Sigmoid colon (tissue), 4 donors: Measurements from ENCODE around the gene SLC8B1.

Experiments used
- EP300 ChIP-seq, 4 donors: sonication (generic); formaldehyde crosslinking; IDR thresholded peaks; one replicate each; pipeline ENCODE4 v1.6.1; 2017; ENCODE audit warnings: antibody characterized with exemption in 4 of 4
- POLR2A ChIP-seq, 2 donors: fragments of 450-650 bp; IDR thresholded peaks; one replicate each; pipeline ENCODE4 v1.6.1; 2016; ENCODE audit warnings: antibody characterized with exemption in 2 of 2, mild to moderate bottlenecking in 2 of 2, moderate library complexity in 2 of 2
- POLR2AphosphoS5 ChIP-seq, 4 donors: sonication (generic); formaldehyde crosslinking; IDR thresholded peaks; one replicate each; pipeline ENCODE4 v1.6.1; 2017; ENCODE audit warnings: antibody characterized with exemption in 4 of 4
- TF ChIP-seq, protein P1 (sequence below), 4 experiments: fragments of 450-650 bp in 3 of 4; fragments of 200-600 bp in 1 of 4; IDR thresholded peaks; one replicate each; pipeline ENCODE4 v1.5.1; 2016 to 2019; ENCODE audit warnings: antibody characterized with exemption in 4 of 4, mild to moderate bottlenecking in 3 of 4, moderate library complexity in 2 of 4

DNA sequence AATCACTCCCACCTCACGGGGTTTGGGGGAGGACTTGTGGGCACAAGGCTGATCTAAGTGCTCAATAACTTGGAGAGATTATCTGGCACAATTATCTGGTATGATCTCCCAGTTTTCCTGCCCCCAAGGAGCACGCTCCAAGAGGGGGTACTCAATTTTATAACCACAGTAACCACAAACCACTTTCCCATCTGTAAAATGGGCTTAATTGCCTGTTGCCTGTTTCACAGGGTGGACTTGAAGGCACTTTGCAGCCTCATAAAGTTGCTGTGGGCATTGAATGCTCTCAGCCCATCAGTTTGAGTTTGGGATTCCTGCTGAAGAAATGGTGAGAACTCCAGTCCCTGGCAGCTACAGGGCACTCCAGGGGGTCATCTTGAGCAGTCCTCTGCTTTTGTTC lies 4.4 kb downstream of the SLC8B1 start:
- TF ChIP-seq EP300 (IDR thresholded peaks at IDR 0.05) (no peak), POLR2A (IDR thresholded peaks at IDR 0.05) (no peak), POLR2AphosphoS5 (IDR thresholded peaks at IDR 0.05) (no peak)
- TF ChIP-seq, protein P1, sequence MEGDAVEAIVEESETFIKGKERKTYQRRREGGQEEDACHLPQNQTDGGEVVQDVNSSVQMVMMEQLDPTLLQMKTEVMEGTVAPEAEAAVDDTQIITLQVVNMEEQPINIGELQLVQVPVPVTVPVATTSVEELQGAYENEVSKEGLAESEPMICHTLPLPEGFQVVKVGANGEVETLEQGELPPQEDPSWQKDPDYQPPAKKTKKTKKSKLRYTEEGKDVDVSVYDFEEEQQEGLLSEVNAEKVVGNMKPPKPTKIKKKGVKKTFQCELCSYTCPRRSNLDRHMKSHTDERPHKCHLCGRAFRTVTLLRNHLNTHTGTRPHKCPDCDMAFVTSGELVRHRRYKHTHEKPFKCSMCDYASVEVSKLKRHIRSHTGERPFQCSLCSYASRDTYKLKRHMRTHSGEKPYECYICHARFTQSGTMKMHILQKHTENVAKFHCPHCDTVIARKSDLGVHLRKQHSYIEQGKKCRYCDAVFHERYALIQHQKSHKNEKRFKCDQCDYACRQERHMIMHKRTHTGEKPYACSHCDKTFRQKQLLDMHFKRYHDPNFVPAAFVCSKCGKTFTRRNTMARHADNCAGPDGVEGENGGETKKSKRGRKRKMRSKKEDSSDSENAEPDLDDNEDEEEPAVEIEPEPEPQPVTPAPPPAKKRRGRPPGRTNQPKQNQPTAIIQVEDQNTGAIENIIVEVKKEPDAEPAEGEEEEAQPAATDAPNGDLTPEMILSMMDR (IDR thresholded peaks at IDR 0.05), result no peak
